ENCODE results near the gene OGDHL.

The OGDHL gene

GRCh38 chr10:49688920-49689319 is 73.2 kb downstream of the OGDHL start:
- DNase-seq (ENCODE audit: low read depth): no peak

DNA sequence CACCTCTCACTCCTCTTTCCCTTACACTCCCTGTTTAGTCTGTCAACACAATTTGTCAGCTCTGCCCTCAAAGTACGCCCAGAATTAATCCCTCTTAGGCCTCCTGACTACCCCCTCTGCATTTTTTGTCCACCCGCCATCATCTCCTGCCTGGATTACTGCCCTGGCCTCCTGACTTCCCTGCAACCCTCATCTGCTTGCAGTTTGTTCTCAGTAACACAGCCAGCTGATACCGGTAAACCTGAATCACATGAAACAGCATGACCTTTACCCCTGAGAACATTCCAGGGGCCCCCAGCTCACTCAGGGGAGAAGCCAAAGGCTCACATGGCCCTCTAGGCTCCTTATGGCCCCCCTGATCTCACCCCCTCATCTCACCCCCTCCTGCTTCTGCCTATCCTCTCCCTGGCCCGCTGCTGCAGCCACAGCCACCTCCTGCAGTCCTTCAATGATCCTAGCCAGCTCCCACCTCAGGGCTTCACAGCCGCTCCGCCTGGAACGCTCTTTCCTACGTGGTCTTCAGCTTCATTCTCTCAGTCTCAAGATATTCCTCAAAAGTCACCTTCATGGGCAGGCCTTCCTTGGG is 73.8 kb downstream of the OGDHL start:
- DNase-seq (ENCODE audit: low read depth): no peak

DNA sequence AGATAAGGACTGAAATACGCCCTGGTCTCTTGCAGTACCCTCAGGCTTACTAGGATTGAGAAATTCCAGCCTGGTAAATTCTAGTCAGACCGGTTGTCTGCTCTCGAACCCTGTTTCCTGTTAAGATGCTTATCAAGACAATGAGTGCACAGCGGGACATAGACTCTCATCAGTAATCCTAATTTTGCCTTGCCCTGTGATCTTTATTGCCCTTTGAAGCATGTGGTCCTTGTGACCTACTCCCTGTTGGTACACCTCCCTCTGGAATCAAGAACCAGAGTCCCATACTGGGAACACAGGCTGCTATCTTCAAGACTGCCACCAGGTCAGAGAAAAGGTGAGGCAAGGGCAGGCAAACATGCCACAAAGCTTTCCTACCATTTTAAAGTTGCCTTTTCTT is 75.5 kb downstream of the OGDHL start:
- DNase-seq (ENCODE audit: low read depth): no peak
